Cerebellar nuclear complex (tissue), 1 donor: ENCODE measurements around the gene TIMP3.
"Not testable (repeated sequence)": the region's sequence is repeated elsewhere in the genome, so short reads cannot be mapped to it uniquely, and the experiment has no call there.

ENCODE experiments used
- DNase-seq, 2 experiments: peaks; one replicate each; lab custom pipeline; 2025; lab: John Stamatoyannopoulos, UW

The TIMP3 gene

DNA sequence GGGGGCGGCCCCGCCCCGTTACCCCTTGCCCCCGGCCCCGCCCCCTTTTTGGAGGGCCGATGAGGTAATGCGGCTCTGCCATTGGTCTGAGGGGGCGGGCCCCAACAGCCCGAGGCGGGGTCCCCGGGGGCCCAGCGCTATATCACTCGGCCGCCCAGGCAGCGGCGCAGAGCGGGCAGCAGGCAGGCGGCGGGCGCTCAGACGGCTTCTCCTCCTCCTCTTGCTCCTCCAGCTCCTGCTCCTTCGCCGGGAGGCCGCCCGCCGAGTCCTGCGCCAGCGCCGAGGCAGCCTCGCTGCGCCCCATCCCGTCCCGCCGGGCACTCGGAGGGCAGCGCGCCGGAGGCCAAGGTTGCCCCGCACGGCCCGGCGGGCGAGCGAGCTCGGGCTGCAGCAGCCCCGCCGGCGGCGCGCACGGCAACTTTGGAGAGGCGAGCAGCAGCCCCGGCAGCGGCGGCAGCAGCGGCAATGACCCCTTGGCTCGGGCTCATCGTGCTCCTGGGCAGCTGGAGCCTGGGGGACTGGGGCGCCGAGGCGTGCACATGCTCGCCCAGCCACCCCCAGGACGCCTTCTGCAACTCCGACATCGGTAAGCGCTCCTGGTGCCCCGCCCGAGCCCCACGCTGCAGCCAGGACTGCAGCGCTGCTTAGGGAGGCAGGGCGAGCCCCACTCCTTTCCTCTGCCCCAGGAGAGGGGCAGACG lies at the start of gene TIMP3:
TSS of gene TIMP3 (plus strand) at position 169 of the 700 bp plus-strand sequence. CDS start at position 466, 297 bp downstream.
- no peak for DNase-seq

DNA sequence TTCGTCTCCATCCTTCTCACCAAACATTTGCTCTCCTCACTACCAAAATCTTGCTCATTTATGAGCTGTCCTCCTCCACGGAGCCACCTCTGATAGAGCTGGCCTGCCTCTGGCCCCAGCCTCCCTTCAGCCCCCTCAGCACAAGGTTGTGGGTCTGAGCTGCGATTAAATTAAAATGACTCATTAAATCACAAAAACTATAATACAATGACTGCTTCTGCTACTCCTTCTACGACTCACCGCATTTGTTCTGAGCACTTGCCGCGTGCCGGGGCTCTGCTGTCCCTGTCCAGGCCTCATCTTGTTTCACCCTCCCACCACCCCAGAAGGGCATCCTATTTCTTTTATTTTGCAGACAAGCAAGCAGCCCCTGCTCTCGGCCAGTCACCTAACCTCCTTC lies 49.2 kb upstream of the TIMP3 start:
- no peak for DNase-seq

DNA sequence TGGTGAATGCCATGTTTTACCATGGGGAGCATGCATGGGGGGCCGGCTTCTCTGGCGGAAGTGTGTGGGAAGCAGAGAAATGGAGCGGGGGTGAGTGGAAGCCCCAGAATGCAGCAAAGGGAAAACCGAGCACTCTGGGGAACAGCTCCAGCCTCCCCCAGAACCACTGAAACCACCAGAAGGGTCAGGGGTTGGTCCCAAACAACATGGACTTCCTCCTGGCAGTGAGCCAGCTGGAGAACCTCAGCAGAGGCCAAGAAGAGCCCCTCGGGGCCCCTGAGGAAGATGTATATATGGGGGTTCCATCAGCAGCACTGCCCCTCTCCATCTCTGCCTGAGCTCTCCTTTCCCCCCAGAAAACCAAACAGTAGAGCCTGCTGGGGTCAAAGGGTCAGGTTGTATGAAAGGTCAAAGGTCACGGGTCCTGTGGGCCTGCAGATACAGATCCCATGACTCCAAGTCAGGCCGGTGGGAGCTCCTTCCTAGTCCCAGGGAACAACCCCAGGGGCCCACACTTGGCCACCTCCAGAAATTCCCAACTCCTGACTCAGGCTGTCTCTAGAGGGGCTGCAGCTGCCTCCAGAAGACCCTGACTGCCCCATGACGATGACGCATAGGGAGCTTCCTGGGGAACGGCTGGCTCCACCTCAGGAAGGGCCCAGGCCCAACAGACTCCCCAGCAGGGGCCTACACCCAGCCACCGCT lies 48.5 kb upstream of the TIMP3 start:
- DNase-seq = no peak

DNA sequence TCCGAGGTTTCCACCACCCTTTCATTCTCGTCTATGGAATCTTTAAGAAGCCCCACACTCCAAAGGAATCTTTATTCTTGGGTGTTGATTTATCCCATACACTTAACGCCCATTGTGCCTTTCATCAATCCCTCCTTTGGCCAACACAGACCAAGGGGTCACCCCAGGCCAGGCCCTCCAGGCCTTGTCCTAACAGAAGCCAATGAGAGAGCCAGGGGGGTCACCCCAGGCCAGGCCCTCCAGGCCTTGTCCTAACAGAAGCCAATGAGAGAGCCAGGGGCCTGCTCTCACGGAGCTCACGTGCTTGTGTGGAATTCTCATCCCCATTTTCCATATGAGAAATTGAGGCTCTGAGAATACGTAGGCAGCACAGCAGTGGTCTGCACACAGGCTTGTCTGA lies 47.9 kb upstream of the TIMP3 start:
- DNase-seq = no peak

DNA sequence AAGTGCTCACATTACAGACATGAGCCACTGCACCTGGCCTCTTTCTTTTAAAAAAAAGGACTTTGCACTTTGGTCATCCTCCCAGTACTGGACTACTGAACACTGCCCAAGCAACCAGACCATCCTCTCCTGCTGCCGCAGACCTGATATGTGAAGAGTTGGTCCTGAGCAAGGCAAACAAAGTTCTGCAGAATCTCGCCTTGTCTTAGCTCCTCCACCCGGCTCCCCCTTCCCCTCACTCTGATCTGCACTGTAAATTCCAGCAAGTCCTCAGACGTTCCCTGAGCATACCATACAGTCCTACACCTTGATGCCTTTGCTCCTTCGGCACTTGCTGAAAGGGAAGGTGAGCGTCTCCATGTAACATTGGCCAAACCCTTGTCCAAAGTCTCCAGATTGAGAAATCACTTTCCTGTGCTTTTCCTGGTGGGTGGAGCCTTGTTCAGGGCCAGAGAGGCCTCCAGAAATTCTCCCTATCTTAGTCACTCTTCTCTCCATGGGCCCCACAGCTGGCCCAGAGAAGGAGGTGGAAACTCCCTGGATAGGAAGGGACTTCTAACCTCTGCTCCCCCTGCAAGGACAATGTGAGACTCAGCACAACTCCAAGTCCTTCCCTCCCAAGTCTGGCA lies 47.0 kb upstream of the TIMP3 start:
- no peak for DNase-seq

DNA sequence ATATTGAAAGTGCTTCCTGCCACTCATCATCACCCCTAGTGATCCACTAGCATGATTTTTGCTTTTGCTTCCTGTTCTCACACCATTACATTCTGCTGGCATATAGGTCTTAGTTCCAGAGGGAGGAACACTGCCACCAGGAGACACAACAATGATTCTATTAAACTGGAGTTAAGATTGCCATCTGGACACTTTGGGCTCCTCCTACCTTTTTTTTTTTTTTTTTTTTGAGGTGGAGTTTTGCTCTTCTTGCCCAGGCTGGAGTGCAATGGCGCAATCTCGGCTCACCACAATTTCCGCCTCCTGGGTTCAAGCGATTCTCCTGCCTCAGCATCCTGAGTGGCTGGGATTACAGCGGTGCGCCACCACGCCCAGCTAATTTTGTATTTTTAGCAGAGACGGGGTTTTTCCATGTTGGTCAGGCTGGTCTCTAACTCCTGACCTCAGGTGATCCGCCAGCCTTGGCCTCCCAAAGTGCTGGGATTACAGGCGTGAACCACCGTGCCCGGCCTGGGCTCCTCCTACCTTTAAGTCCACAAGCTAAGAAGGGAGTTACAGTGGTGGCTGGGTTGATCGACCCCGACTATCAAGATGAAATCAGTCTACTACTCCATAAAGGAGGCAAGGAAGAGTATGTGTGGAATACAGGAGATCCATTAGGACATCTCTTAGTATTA lies 44.3 kb upstream of the TIMP3 start:
- DNase-seq = not testable (repeated sequence)

DNA sequence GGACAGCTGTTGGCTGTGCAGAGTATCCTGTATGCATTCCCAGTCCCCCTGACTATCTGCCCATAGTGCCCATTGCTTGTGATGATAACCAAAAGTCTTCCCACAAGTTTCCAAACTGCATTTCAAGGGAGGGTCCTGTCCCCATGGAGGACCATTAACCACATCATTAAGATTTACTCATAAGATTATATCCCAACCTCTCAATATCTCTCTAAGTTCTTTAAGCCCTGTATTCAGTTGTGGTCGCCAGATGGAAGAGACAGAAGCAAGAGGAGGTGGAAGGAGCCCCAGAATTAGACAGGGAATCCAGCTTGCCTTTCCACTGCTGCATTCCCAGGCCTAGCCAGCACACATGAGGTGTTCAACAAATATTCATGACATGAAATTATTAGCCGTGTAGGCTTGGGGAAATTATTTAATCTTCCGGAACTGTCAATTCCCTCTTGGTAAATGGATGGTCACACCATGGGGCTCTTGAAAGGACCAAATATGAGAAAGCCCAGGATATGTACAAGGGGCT lies 42.6 kb upstream of the TIMP3 start:
- DNase-seq = no peak

DNA sequence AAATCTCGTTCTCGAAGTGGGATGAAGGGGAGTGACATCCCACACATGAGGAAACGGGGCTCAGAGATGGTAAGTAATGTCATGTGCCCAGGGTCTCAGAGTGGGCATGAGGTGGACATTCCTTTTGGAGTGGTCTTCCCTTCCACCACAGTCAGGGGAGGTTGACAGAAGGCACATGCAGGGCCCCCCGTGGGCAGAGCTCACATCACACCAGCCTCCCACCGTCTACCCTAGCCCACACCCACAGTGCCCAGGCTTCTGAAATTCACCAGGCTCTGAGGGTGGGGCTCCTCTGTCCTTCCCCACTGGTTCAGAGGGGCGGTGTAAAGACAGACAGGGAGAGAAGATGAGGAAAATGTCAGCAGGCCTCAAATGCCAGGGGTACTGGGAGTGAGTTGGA lies 41.1 kb upstream of the TIMP3 start:
- no peak for DNase-seq

DNA sequence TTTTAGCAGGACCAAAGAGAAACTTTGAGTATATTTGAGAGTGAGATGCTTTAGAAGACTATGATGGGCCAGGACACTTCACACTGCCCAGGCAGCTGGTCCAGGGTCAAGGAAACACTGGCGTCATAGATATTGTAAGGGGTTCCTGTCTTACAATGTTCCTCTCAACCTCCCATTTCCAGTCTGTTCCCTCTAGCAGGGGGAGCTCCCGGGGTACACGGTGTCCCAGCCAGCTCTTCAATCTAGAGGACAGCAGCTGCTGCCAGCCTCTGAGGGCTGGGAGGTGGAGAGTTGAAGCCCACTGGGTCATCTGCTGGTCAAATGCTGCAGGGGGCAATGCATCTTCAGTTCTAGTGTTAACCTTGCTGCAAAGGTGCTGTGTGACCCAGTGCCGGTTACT lies 40.7 kb upstream of the TIMP3 start:
- no peak for DNase-seq

DNA sequence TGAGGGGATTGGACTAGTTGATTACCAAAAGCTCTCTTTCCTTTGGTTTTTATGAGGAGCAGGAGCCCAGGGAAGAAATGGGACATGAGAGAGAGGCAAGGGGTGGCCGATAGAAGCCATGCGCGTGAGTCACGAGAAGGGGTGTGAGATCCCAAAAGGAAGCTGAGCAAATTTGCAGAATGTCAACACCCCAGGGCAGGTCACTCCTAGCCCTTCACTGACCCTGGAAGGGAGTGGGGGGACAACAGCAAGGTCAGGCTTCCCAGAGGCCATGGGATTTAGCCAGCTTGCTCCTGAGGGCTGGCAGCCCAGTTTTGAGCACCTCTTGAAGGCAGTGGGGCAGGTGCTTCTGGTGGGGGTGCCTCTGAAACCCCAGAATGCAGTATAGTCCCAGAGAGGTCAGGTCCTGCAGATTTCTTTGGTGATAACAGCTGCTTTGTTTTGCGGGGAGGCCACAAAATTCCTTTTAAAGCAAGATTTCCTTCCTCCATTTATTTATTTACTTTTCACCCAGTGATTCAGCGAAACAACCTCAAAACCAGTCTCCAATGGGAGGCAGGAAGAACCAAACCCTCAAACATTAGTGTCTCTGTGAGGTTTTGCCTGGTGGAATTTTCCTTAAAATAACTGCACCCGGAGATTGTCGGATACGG lies 40.1 kb upstream of the TIMP3 start:
- no peak for DNase-seq

DNA sequence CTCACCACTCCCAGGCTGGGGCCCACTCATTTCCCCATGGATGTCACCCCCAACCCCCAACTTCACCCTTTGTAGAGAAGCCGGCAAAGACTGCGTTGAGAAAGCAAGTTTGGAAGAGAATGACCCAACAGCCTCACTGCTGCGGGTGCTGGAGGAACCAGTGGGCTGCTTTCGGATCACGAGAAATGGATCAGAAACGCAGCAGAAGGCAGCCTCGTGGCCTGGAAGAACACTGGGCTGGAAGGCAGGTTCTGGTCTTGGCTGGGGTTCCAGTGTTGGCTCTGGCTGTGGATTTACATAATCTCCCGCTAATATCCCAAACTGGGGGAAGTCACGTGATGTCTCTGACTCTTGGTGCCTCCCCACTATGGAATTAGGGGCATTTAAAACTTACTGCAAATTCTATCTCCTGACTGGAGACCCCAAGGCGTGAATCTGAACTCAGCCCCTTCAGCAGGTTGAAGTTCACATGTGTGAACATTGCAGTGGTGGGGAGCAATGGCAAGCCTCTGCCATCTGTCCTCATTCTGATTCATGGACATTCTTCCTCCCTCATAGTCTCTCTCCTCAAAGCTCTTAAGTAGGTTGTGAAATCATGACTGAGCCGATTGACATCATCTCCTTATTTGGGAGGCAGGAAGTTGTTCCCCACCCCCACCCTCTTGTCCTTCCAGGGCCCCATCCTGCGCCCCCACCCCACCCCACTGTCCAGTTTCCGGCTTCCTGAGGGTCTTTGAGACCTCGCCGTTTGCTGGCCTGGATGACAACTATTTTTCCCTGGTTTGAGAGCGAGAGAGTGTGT lies 37.0 kb upstream of the TIMP3 start:
- DNase-seq = no peak

DNA sequence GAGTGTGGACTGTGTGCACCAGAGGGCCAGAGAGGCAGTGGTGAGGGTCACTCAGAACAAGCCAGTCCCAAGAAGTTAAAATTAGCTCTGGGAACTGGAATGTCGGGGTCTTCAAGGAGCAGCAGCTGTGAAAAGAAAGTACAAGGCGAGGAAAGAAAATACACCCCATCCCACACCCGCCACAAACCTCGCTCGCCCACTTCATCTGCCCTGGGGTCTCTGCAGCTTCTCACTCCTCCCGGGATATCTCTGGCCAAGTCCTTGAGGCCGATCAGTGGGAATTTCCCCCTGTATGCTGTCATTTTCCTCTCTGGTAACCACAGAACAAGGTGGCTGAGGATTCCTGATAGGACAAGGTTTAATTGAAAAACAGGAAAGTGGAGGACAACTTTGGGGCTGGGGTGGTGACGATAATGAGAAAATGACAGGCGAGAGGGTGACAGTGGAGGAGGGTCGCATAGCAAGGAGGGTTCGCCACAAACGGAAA lies 36.3 kb upstream of the TIMP3 start:
- no peak for DNase-seq

DNA sequence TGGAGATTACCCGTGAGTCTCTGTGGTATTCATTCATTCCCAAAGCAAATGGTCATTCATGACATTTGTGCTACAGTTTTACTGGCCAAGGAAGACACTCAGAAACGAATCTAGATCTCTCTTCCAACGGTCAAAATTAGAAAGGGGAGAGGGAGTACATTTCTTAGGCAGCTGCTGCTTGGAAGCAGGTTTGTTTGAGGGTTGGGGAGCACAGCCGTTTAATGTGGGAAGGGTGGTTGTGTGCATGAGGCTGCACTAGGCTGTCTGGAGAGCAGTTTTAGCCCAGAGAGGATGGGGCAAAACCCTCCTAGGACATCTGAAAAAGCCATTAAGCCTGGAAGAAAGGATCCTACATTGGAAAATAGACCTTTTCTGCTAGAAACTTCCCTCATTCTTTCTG lies 29.7 kb upstream of the TIMP3 start:
- no peak for DNase-seq

DNA sequence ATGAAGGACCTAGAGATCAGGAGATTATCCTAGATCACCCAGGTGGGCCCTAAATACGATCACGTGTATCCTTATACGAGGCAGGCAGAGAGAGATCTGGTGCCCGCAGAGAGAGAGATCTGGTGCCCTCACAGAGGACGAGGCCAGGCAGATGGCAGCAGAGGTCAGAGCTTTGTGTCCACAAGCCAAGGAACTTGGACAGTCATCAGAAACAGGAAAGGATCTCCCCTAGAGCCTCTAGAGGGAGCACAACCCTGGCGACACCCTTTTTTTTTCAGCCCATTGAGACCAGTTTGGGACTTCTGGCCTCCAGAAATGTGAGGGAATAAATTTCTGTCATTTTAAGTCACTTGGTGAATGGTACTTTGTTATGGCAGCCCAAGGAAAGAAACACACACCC lies 25.5 kb upstream of the TIMP3 start:
- DNase-seq = no peak

DNA sequence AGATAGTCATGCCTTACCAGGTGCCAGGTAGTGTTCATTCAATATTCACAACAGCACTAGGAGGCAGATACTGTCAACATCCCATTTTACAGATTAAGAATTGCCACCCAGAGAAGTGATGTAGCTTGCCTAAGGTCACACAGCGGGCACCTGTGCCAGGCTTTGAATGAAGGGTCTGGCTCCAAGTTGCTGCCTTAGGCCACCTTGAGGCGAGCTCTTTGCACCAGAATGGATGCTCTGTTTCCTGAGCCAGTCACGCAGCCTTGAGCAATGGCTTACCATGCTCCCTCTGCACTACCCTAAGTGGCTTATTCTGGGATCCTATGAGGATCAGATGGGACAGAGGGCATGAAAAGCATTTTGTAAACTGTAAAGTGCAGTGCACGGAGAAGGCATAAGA lies 25.1 kb upstream of the TIMP3 start:
- no peak for DNase-seq

DNA sequence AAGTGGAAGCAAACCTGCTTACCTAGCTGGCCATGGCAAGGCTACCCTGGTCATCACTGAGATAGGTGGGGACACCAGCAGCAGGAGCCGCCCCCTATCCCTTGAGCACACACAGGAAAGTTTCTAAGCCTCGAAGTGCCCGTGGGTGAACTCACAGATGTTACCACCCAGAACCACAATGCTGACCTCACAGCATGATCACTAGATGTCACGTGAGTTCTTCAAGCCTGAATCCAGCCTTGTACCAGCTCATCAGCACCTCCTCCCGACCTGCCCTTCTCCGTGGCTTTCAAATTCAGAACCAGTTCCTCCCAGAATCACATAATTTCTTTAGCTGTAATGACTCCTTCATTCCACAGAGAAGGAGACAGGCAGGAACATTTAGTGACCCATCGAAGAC lies 24.7 kb upstream of the TIMP3 start:
- DNase-seq = no peak

DNA sequence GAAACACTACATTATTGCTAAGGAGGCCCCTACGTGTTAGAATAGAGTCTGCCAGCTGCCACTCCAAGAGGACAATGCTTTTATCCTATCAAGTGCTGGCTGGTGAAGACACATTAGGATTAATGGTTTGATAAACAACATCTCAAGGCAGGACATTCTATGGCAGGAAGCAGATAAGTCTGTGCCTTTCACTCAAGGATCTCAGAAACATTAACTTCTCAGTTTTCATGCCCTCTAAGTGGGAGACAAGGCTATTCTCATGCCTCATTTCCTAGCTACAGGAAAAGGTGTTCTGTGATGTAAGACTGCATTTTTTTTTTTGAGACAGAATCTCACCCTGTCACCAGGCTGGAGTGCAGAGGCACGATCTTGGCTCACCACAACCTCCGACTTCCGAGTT lies 23.5 kb upstream of the TIMP3 start:
- DNase-seq = no peak

DNA sequence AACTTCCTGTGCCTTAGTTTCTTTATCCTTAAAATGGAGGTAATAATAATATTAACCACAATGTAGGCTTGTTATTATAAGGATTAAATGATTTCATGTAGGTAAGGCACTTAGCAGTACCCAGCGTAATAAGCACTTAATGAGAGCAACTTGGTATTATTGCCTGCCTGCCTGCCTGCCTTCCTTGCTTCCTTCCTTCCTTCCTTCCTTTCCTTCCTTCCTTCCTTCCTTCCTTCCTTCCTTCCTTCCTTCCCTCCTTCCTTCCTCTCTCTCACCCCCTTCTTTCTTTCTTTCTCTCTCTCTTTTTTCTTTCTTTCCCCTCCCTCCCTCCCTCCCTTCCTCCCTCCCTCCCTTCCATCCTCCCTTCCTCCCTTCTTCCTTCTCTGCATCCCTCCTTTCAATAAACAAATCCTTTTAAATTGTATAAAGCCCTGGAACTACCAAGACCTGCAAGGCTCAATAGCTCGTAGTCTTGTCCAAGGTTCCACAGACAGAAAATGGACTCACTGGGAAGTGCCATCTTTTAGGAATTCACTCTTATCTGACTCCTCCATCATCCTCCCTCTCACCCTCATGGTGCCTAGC lies 20.7 kb upstream of the TIMP3 start:
- DNase-seq = no peak

DNA sequence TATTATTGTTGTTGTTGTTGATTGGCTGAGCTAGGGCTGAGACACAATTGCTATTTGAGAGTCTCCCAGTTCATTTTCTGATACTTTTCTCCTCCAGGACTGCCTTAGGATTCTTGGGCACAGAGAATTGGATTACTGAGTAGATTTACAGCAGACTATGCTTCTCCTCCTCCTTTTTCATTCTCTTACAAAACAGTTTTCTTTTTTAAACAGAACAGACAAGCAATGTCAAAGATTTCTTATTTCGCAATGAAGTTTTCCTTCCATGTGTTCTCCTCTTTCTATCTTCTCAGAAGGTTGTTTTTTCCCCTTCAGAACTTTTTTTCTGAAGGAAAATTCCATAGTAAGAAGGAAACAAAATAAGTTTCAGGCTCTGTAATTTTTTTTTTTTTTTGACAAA lies 19.8 kb upstream of the TIMP3 start:
- no peak for DNase-seq

DNA sequence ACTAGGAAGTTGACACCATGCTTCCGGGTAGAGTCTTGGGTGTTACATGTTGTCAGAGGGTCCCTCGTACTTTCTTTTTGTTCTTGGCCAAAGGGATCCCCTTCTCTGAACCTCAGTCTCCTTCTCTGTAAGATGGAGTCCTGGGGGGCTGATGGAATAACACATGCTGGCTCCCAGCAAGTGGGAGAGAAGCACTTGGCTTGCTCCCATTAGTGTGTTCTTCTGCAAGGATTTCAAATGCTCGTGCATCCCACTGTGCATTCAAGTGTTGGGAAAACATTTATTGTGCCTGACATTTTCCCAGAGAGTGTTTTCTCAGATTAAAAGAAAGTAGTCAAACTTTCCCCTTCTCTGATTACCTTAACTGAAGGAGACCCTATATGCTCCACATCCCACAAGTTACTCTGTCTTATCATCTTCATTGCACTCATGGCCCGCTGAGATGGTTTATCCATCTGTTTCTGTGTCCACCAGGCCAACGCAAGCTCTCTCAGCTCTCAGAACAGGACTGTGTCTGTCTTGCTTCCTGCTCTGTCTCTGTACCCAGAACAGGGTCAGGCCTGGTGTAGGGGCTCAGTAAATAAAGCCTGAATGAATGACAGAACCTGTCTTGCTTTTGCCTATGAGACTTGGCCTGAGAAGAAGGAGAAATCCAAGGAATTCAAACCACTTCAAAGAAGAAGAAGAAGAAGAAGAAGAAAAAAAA lies 16.0 kb upstream of the TIMP3 start:
- no peak for DNase-seq
